Endometrial microvascular endothelial cells (primary cell): ENCODE measurements around the gene RBFOX2. TPM values are rescaled to one million over a fixed set of nuclear protein-coding genes. Genes with fewer than 3 reads are reported as not detected.
"Not testable (repeated sequence)": the region's sequence is repeated elsewhere in the genome, so short reads cannot be mapped to it uniquely, and the experiment has no call there.

Experiments
- in situ Hi-C: cut with HindIII; loops from 2 replicates; pipeline ENCODE4 v1.10.0; 2017; ENCODE audit warnings: low sequenced_read_pairs, low pct_unique_long_range_greater_than_20kb; ENCODE audit errors: inconsistent ontology term
- total RNA-seq: library from RNA; depleted of rRNA; stranded (reverse); fragments of >200 nt; gene quantifications from one replicate; pipeline ENCODE4 v1.2.3, GENCODE V29; 2015; ENCODE audit errors: inconsistent ontology term

Gene RBFOX2, protein sequence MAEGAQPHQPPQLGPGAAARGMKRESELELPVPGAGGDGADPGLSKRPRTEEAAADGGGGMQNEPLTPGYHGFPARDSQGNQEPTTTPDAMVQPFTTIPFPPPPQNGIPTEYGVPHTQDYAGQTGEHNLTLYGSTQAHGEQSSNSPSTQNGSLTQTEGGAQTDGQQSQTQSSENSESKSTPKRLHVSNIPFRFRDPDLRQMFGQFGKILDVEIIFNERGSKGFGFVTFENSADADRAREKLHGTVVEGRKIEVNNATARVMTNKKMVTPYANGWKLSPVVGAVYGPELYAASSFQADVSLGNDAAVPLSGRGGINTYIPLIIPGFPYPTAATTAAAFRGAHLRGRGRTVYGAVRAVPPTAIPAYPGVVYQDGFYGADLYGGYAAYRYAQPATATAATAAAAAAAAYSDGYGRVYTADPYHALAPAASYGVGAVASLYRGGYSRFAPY
- 80.5 TPM for total RNA-seq

DNA sequence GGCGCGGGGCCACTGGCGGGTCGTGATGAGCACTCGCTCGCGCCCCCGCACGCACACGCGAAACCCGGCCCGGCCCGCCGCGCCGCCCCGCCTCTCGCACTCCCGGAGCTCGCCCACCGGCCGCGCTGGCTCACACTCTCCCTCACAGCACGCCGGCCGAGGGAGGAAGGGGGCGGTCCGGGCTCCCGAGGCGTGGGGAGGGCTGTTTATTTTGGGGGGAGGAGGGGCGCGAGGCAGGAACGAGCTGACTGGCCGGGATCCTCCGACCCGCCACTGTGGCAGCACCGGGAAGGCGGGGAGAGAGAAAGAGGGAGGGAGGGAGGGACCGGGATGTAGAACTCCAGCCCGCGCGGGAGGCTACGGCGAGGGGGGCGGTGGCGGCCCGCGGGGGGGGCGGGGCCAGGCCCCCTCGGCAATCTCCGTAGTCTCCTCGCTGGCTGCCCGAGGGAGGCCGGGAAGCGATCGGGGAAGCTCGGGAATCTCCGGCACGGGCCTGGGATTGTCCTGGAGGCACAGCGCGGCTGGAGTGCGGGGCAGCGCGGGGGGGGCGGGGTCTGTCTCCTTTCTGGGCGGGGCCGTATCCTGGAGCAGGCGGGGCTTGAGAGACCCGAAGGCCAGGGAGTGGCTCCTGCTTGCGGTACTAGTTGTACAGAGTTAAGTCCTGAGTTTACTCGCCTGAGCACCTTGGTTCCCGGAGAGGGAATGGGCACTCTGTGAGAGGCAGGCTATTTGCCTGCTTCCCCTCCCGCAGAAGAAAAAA, at the start of gene RBFOX2:
Gene RBFOX2 (minus strand): TSS at position 179 of the 760 bp plus-strand sequence. CDS start 399 bp downstream, outside the sequence.
- in situ Hi-C loops: no loop called here

DNA sequence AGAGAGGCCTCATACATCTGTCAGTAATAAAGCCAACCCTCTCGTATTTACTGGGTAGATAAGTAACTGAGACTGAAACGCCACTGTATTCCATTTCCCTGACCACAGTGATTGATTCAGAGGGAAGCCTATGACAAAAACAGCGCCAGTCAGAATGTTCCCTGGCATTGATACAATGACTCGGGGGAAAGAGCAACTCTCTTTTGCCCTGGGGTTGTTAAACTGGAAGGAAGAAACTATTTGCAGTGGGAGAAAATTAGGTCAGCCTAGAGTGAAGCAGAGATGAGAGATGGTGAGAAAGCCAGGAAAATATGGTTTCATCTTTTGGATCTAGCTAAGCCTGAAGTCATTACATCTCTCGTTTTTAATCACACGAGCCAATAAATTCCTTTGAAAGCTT, 48.6 kb upstream of the RBFOX2 start:
- in situ Hi-C loops: no loop called here

DNA sequence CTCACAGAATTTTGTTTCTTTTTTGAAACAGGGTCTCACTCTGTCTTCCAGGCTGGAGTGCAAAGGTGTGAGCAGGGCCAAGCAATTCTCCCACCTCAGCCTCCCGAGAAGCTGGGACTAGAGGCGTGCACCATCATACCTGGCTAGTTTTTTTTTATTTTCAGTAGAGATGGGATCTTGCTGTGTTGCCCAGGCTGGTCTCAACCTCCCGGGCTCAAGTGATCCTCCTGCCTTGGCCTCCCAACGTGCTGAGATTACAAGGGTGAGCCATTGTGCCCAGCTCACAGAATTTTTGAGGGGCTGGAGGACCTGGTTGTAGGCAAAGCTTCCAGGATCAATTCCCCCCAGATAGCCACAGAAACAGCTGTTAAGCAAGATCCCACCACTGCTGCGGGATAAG, 47.1 kb upstream of the RBFOX2 start:
- in situ Hi-C loops: no loop called here

DNA sequence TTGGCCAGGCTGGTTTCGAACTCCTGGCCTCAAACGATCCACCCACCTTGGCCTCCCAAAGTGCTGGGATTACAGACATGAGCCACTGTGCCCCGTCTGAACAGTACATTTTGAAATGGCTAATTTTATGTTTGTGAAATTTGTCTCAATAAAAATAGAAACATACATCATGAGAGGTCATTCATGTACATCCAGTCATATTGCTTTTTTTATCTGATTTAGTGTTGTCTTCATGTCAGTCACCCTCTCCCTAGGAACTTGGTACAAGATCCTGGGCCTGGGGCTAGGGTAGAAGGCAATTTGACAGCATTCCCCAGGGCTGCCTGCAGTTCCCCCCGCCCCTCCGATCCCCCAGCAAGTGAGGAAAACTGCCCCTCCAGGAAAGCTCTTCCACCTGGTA, 46.6 kb upstream of the RBFOX2 start:
- in situ Hi-C loops: no loop called here

DNA sequence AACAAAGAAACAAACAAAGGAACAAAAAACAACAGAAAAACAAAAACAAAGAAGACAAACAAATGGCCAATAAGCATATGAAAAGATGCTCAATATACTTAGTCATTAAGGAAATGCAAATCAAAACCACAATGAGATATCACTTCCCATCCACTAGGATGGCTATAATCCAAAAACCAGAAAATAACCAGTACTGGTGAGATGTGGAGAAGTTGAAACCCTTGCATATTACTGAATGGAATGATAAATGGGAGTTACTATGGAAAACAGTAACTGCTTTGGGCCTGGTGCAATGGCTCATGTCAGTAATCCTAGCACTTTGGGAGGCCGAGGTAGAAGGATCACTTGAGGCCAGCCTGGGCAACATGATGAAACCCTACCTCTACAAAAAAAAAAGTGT, 44.9 kb upstream of the RBFOX2 start:
- in situ Hi-C loops: no loop called here

DNA sequence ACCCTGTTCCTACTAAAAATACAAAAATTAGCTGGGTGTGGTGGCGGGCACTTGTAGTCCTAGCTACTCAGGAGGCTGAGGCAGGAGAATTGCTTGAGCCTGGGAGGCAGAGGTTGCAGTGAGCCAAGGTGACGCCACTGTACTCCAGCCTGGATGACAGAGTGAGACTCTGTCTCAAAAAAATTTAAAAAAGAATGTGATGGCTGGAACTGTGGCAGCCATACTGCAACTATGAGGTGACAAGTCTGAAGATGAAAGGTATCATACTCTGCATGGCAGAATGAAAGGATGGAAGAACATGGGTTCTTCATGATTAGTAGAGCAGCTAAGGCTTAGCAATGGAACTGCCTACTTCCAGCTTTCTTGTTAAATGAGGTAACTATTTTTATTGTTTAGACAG, 42.0 kb upstream of the RBFOX2 start:
- in situ Hi-C loops: not testable (repeated sequence)

DNA sequence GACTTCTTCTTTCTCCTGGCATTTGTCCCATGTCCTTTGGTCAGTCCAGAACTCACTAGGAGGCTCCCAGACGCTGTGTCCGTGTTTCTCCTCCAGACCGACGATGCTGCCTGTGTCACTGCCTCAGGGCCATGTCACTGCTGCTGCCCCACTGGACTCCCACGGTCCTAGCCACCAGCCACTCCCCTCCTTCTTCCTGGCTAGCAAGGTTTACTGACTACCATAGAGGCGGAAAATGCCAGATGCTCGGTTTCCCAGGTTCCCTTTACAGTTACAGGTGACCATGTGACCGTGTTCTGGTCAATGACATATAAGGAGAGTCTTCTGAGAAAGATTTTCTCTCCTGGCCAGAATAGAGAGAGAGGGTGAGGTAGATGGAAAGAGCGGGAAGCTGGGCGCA, 40.7 kb upstream of the RBFOX2 start:
- in situ Hi-C loops: no loop called here

DNA sequence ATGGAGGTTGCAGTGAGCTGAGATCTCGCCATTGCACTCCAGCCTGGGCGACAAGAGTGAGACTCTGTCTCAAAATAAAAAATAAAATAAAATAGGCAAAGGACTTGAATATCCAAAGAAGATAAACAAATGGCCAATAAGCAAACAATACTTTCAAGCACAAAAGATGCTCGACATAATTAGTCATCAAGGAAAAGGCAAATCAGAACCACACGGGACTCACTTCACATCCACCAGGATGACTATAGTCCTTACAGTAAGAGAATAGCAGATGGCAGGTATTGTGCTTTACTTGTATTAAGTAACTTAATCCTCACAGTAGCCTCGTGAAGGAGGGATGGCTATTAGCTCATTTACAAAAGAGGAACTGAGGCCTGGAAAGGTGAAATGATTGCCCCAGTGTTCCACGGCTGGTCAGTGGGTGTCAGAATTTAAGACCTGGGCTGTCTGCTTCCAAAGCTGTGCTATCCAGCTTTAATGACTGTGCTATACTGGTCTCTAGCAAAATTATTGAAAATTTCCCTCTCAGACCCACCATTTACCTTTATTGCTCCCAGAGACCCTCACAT, 40.2 kb upstream of the RBFOX2 start:
- in situ Hi-C loops: no loop called here

DNA sequence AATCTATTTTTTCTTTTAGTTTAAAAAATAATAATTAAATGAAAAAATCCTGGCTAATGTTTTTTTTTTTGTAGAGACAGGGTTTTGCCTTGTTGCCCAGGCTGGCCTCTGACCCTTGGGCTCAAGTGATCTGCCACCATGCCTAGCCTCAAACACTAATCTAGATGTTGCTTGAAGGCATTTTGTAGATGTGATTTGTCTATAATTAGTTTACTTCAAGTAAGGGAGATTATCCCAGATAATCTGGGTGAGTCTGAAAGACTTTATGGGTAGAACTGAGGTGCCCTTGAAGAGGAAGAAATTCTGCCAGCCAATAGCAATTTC, 38.6 kb upstream of the RBFOX2 start:
- in situ Hi-C loops: no loop called here

DNA sequence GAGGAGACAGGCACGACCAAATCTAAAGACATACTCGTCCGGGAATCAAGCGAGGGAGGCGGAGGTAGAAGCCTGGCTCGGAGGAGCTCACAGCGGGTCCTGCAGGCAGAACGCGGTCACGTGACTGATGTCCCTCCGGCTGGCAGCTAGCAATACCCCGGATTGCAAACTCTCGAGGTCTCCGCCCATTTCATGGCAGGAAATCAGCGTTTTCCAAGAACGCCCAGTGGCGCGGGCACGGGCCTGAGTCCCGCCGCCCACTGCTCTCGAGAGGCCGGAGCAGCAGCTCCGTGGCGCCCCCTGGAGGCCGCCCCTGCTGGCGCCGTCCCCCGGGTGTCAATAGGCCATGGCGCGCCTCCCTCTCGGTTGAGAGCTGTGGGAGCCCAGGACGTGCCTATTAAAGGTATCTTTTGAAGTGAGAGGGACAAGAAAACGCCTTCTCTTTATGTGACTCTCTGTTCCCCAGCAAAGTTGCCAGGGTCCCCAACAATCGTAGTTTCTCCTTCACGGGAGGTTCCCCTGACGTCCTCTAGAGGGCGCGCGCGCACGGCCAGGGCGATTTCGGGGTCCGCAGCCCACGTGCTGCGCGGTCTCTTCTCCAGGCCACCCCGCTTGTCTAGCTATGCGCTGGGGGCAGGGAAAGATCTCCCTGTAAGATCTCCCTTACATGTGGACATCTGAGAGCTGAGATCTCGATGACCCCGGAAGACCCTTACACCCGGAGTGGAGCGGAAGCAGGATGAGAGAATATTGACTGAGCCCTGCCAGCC, 37.3 kb upstream of the RBFOX2 start:
- in situ Hi-C loops: no loop called here

DNA sequence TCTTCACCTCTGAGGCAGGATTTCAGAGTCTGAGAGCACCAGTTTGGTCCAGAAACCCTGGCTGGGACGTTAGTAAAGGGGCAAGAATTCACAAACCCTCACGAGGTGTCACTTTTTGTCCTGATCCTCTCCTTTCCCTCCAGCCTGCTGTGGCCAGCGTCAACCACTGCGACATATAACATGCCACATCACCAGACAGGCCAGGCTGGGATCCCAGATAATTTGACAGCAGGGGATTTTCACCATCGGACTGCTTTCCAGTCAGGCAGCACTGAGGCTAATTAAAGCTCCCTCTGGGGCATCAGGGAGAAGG, 36.8 kb upstream of the RBFOX2 start:
- in situ Hi-C loops: no loop called here

DNA sequence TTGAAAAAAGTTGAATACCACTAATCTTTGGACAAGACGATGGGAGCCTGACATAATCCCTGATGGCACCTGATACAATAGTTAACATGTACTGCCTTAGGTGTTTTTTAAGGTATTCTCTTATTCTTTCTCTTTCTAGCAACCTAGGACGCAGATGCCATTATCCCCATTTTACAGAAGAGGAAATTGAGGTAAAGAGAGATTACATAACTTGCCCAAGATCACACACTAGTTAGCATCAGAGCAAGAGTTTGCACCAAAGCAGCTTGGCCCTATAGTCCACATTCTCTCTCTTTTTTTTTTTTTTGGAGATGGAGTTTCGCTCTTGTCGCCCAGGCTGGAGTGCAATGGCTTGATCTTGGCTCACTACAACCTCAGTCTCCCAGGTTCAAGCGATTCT, 35.7 kb upstream of the RBFOX2 start:
- in situ Hi-C loops: no loop called here

DNA sequence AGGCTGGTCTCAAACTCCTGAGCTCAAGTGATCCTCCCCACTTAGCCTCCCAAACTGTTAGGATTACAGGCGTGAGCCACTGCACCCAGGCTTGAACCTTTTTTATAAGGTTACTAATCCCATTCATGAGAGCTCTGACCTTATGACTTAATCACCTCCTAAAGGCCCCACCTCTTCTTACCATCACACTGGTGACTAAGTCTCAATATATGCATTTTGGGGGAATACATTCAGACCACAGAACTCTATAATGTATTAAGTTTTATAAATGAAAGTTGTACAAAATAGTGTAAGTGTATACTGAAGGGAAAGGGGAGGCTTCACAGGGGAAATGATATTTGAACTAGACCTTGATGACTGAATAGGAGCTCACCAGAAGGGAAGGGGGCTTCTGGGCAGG, 28.4 kb upstream of the RBFOX2 start:
- in situ Hi-C loops: no loop called here

DNA sequence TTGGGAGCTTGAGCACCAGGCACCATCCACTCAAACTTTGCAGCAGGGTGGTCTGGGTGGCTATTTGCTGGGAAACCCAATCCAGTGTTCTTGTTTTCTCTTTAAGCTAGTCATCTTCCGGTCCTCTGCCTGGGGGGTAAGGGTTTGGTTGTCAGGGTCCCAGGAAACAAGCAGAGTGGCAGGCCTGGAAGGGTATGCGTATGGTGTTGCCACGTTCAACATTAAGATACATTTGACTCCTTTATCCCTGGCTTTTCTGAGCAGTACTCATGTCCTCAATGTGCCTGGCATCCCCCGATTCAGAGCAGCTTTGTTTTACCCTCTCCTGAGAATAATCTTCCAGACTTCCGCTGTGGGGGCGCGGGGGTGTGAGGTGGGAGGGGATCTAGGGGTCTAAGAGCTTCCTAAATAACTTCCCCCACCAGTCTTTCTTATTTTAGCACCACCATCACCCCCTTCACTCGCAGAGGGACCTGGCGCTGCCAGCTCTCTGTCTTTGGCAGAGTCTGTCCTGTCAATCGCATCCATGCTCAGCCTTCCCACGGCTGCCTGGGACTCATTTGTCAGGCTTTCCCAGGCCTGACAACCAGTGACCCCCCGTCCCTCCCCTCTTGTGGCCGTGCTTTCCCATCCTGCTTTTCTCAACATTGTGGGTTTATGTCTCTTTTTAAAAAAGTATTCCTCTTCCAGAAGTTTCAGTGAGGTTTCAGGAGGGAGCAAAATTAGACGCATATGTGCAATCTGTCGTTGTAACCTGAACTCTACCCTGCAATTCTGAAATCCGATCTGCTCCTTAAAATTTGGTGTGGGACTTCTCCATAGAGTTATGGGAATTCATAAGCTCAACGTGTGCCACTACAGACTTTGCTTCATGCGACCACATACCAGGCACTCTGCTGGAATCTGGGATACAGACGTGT, 27.0 kb upstream of the RBFOX2 start:
- in situ Hi-C loops: no loop called here

DNA sequence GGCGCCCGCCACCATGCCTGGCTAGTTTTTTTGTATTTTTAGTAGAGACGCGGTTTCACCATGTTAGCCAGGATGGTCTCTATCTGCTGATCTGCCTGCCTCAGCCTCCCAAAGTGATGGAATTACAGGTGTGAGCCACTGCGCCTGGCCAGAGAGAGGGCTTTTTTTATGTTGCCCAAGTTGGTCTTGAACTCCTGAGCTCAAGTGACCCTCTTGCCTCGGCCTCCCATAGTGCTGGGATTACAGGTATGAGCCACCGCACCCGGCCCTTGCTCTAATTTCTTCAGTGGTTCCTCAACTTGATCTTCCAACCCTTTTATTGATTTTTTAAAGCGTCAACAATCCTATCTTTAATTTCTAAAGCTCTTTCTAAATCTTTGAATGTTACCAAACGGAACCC, 25.8 kb upstream of the RBFOX2 start:
- in situ Hi-C loops: not testable (repeated sequence)

DNA sequence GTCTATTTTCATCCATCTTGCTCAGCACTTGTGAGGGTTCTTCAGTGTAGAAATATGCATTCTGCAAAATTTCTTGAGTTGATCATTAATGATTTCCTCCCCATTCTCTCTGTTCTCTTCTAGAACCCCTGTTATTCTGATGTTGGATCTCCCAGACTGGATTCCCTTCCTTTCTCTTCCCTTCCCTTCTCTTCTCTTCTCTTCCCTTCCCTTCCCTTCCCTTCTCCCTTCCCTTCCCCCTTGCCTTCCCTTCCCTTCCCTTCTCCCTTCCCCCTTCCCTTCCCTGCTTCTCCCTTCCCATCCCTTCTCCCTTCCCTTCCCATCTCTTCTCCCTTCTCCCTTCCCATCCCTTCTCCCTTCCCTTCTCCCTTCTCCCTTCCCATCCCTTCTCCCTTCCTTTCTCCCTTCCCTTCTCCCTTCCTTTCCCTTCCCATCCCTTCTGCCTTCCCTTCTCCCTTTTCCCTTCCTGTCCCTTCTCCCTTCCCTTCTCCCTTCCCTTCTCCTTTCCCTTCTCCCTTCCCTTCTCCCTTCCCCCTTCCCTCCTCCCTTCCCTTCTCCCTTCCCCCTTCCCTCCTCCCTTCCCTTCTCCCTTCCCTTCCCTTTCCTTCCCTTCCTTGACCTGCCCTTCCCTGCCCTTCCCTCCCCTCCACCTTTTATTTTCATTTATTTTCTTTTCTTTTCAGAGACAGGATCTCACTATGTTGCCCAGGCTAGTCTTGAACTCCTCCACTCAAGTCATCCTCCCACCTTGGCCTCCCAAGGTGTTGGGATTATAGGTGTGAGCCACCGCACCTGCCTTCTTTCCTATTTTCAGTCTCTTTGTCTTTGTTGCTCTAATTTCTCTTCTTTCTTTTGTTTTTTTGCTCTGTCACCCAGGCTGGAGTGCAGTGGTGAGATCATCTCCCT, 24.9 kb upstream of the RBFOX2 start:
- in situ Hi-C loops: no loop called here

DNA sequence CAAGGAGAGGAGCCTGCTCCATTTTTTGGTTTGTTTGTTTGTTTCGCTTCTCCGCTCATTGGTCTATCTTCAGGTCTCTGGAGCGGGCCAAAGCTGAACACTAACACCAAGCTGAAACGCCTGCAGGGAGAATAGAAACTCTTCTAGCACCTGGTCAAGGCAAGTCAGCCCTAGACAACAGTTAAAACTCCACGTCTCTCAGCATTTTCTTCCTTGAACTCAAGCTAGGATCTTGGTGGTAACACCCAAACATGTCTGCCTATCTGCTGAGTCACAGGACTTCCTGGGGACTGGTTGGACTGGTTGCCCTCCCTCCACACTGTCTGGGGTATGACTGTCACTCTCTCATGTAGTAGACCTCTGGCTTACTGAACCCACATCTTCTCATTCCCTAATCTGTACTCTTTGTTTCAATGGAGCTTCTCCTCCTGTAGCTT, 23.9 kb upstream of the RBFOX2 start:
- in situ Hi-C loops: no loop called here

DNA sequence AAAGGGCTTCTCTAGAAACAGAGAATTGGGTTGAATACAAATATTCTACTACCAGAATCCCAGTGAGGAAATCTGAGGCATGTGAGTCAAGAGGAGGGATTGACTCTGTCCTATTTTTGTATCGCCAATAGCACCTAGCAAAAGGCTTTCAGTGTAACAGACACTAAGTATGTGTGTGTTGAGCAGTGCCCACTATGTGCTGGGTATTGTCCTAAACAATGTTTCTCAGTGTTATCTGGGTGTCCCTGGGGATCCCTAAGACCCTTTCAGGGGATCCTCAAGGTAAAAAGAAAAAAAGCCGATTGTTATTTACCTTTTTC, 21.0 kb upstream of the RBFOX2 start:
- in situ Hi-C loops: no loop called here
